A673 (cell line): ENCODE measurements around the gene POU2AF3. TPM values are rescaled to one million over a fixed set of nuclear protein-coding genes. Genes with fewer than 3 reads are reported as not detected.

ENCODE experiments used
- BruUV-seq: library from RNA; stranded (reverse); fragments of 400-500 nt; replicated peaks from 2 replicates; lab custom pipeline; 2021; lab: Mats Ljungman, UMichigan
- CTCF ChIA-PET: fragments of 300-600 bp; sonication (Branson Sonifier 250); formaldehyde crosslinking; loops from one replicate; lab custom pipeline; 2022; ENCODE audit warnings: antibody characterized with exemption; lab: Charles Lee
- POLR2A ChIA-PET: fragments of 300-600 bp; sonication (Branson Sonifier 250); formaldehyde crosslinking; loops from one replicate; lab custom pipeline; 2022; ENCODE audit warnings: antibody characterized with exemption; ENCODE audit not compliant: low non-redundant PET; lab: Charles Lee
- DNase-seq: peaks from one replicate; pipeline ENCODE4 v3.0.0-alpha.2; 2015; ENCODE audit warnings: low spot score
- H3K27ac ChIP-seq: fragments of 200-600 bp; sonication (generic); 2 replicates; pipeline ENCODE4 v1.5.1; 2016; ENCODE audit warnings: mixed run types, low read depth, mild to moderate bottlenecking, mixed read lengths, antibody characterized with exemption, low read length; ENCODE audit not compliant: poor library complexity, severe bottlenecking
- H3K27me3 ChIP-seq: fragments of 200-600 bp; sonication (generic); replicated peaks from 2 replicates; pipeline ENCODE4 v1.6.1; 2017; ENCODE audit warnings: mixed run types, low read depth, mild to moderate bottlenecking, mixed read lengths, antibody characterized with exemption, low read length; ENCODE audit not compliant: insufficient read depth, poor library complexity
- H3K36me3 ChIP-seq: fragments of 200-600 bp; sonication (generic); 2 replicates; pipeline ENCODE4 v1.6.1; 2016; ENCODE audit warnings: mixed run types, mild to moderate bottlenecking, mixed read lengths, antibody characterized with exemption, low read length; ENCODE audit not compliant: insufficient read depth, poor library complexity, severe bottlenecking
- H3K4me1 ChIP-seq: fragments of 200-600 bp; sonication (generic); 2 replicates; pipeline ENCODE4 v1.6.1; 2017; ENCODE audit warnings: mixed run types, mild to moderate bottlenecking, mixed read lengths, antibody characterized with exemption, low read length; ENCODE audit not compliant: insufficient read depth, poor library complexity, severe bottlenecking
- H3K4me3 ChIP-seq: fragments of 200-600 bp; sonication (generic); 2 replicates; pipeline ENCODE4 v1.5.1; 2016; ENCODE audit warnings: low read depth, mixed run types, mild to moderate bottlenecking, mixed read lengths, low read length; ENCODE audit not compliant: poor library complexity, severe bottlenecking
- H3K9me3 ChIP-seq: fragments of 200-600 bp; sonication (generic); 2 replicates; pipeline ENCODE4 v1.6.1; 2016; ENCODE audit warnings: mixed run types, low read depth, mild to moderate bottlenecking, mixed read lengths, antibody characterized with exemption, low read length; ENCODE audit not compliant: poor library complexity, severe bottlenecking
- EZH2 ChIP-seq: fragments of 200-600 bp; sonication (generic); IDR thresholded peaks from 2 replicates; pipeline ENCODE4 v1.6.1; 2017; ENCODE audit warnings: borderline replicate concordance, low read depth, mild to moderate bottlenecking, mixed read lengths, antibody characterized with exemption, low read length; ENCODE audit not compliant: poor library complexity, severe bottlenecking
- intact Hi-C: fragments of 100-400 bp; cut with micrococcal nuclease; formaldehyde crosslinking; loops from one replicate; pipeline ENCODE4 v1.10.0; 2022; ENCODE audit not compliant: unreplicated experiment
- total RNA-seq: library from RNA; stranded (reverse); gene quantifications from 2 replicates; pipeline ENCODE4 v1.2.3, GENCODE V29; 2021
- TF ChIP-seq, protein P1 (sequence below): fragments of 300-800, 200-600 bp; sonication (generic); conservative IDR thresholded peaks from 2 replicates; pipeline ENCODE4 v1.5.1; 2017; ENCODE audit warnings: low read depth, mild to moderate bottlenecking, antibody characterized with exemption, low read length, moderate library complexity, mixed read lengths

Gene POU2AF3
- total RNA-seq, 1 experiment from 2014 or later: 0.77 TPM

DNA sequence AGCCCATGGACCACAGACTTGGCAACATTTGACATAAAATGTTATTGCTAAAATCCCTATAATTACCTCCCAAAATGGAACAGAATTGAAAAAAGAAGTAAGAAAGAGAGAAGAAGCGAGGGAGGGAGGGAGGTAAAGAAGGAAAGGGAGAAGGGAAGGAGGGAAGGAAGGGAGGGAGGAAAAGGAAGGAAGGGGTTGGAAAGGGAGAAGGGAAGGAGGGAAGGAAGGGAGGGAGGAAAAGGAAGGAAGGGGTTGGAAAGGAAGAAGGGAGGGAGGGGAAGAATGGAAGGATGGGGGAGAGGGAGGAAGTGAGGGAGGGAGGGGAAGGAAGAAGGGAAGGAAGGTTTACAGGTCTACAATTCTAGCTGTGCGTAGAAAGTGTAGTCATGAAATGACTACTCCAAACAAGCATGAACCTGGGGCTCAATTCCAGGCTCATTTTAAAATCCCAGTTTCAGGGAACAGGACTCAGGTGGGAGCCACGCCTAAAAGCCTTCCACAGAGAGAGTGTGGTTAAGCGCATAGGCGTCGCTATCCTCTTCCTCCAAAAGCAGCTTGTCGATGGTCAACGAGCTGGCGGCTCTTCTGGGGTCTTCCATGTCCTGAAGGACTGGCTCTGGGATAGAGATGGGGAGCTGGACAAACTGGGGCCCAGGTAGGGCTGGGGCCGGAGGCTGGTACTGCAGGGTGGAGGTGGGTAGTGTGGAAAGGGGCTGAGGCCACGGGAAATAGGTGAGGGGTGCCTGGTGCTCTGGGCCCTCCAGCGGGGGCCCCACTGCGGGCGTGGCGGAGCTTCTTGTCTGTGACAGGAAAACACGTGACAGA is 55.6 kb downstream of the POU2AF3 start:
- BruUV-seq: no TSS peak
- Histone ChIP-seq H3K36me3 (no peaks in the 10 kb centered on the region), H3K4me1 (peaks cover 13% of the 10 kb centered on the region), H3K27me3 (no peaks in the 10 kb centered on the region), H3K4me3 (no peak overlapping the region), H3K9me3 (no peaks in the 10 kb centered on the region), H3K27ac (no peak overlapping the region)
- no peak for DNase-seq
- ChIA-PET POLR2A (no interaction called here), CTCF (no interaction called here)
- intact Hi-C loops: no loop called here
- TF ChIP-seq EZH2: no peak
- TF ChIP-seq, protein P1, sequence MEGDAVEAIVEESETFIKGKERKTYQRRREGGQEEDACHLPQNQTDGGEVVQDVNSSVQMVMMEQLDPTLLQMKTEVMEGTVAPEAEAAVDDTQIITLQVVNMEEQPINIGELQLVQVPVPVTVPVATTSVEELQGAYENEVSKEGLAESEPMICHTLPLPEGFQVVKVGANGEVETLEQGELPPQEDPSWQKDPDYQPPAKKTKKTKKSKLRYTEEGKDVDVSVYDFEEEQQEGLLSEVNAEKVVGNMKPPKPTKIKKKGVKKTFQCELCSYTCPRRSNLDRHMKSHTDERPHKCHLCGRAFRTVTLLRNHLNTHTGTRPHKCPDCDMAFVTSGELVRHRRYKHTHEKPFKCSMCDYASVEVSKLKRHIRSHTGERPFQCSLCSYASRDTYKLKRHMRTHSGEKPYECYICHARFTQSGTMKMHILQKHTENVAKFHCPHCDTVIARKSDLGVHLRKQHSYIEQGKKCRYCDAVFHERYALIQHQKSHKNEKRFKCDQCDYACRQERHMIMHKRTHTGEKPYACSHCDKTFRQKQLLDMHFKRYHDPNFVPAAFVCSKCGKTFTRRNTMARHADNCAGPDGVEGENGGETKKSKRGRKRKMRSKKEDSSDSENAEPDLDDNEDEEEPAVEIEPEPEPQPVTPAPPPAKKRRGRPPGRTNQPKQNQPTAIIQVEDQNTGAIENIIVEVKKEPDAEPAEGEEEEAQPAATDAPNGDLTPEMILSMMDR: no peak

DNA sequence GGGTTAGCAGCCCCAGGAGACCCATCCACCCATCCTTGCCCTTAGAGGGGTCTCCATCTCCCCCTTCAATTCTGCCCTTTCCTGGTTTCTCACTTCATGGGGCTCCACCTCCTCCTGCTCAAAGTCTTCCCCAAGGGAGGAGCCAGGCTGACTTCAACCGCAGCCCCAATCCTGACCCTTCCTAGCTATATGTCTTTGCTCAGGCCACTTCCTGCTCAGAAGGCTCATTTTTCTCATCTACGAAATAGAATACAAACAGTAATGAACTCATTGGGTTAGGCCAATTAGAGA is 56.2 kb downstream of the POU2AF3 start:
- DNase-seq: no peak
- Histone ChIP-seq H3K4me3 (no peak overlapping the region), H3K27me3 (no peaks in the 10 kb centered on the region), H3K27ac (no peak overlapping the region), H3K4me1 (peaks cover 13% of the 10 kb centered on the region), H3K36me3 (no peaks in the 10 kb centered on the region), H3K9me3 (no peaks in the 10 kb centered on the region)
- ChIA-PET CTCF (no interaction called here), POLR2A (no interaction called here)
- intact Hi-C loops: no loop called here
- TF ChIP-seq EZH2: no peak
- TF ChIP-seq, protein P1: no peak
- BruUV-seq: no TSS peak

DNA sequence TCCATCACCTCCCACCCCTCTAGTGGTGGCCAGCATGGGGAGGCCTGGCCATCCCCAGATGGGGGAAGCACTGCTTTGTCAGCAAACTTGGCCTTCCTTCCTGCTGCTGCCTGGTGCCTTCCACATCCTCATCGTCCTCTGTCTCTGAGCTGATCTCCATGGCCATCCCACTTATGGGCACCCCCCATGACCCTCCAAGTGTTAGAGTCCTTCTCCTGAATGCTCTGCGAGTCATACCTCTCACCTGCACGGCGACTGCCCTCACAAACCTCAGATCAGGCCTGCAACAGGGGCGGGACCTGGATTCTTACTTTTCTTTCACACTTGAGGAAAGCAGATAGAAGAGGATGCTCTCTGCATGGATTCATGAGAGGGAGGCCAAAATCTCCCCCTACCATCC is 56.8 kb downstream of the POU2AF3 start:
- BruUV-seq: no TSS peak
- intact Hi-C loops: no loop called here
- POLR2A ChIA-PET: no interaction called here
- no peaks in the 10 kb centered on the region for H3K36me3 ChIP-seq
- no peak overlapping the region for H3K4me3 ChIP-seq
- no peaks in the 10 kb centered on the region for H3K9me3 ChIP-seq
- TF ChIP-seq, protein P1: no peak
- no peak for TF ChIP-seq EZH2
- H3K4me1 ChIP-seq: peaks cover 13% of the 10 kb centered on the region
- H3K27me3 ChIP-seq: no peaks in the 10 kb centered on the region
- CTCF ChIA-PET: no interaction called here
- no peak for DNase-seq
- no peak overlapping the region for H3K27ac ChIP-seq
